OCI-LY3 (cell line): Measurements from ENCODE around the gene IQCB1.

Experiments
- EZH2phosphoT487 ChIP-seq: fragments of 200-600 bp; shearing (Covaris generic); IDR thresholded peaks from 2 replicates; pipeline ENCODE4 v1.6.1; 2018; ENCODE audit warnings: antibody characterized with exemption, mixed run types, low read depth
- TF ChIP-seq, protein P1 (sequence below): fragments of 200-600, 300-600 bp; sonication (generic); IDR thresholded peaks from 2 replicates; pipeline ENCODE4 v1.5.1; 2014; ENCODE audit warnings: antibody characterized with exemption, low read length, low read depth

- TF ChIP-seq, protein P1, sequence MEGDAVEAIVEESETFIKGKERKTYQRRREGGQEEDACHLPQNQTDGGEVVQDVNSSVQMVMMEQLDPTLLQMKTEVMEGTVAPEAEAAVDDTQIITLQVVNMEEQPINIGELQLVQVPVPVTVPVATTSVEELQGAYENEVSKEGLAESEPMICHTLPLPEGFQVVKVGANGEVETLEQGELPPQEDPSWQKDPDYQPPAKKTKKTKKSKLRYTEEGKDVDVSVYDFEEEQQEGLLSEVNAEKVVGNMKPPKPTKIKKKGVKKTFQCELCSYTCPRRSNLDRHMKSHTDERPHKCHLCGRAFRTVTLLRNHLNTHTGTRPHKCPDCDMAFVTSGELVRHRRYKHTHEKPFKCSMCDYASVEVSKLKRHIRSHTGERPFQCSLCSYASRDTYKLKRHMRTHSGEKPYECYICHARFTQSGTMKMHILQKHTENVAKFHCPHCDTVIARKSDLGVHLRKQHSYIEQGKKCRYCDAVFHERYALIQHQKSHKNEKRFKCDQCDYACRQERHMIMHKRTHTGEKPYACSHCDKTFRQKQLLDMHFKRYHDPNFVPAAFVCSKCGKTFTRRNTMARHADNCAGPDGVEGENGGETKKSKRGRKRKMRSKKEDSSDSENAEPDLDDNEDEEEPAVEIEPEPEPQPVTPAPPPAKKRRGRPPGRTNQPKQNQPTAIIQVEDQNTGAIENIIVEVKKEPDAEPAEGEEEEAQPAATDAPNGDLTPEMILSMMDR: no peak
- no peak for TF ChIP-seq EZH2phosphoT487
These were observed 40.4 kb downstream of the IQCB1 start for GRCh38 chr3:121794264-121794983.
